ENCODE data around the gene TLR9. TPM values are rescaled to one million over a fixed set of nuclear protein-coding genes. Genes with fewer than 3 reads are reported as not detected.
"Not testable (repeated sequence)": the region's sequence is repeated elsewhere in the genome, so short reads cannot be mapped to it uniquely, and the experiment has no call there.

TLR9 gene, protein sequence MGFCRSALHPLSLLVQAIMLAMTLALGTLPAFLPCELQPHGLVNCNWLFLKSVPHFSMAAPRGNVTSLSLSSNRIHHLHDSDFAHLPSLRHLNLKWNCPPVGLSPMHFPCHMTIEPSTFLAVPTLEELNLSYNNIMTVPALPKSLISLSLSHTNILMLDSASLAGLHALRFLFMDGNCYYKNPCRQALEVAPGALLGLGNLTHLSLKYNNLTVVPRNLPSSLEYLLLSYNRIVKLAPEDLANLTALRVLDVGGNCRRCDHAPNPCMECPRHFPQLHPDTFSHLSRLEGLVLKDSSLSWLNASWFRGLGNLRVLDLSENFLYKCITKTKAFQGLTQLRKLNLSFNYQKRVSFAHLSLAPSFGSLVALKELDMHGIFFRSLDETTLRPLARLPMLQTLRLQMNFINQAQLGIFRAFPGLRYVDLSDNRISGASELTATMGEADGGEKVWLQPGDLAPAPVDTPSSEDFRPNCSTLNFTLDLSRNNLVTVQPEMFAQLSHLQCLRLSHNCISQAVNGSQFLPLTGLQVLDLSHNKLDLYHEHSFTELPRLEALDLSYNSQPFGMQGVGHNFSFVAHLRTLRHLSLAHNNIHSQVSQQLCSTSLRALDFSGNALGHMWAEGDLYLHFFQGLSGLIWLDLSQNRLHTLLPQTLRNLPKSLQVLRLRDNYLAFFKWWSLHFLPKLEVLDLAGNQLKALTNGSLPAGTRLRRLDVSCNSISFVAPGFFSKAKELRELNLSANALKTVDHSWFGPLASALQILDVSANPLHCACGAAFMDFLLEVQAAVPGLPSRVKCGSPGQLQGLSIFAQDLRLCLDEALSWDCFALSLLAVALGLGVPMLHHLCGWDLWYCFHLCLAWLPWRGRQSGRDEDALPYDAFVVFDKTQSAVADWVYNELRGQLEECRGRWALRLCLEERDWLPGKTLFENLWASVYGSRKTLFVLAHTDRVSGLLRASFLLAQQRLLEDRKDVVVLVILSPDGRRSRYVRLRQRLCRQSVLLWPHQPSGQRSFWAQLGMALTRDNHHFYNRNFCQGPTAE
- total RNA-seq (2014; rRNA removed; shearing (Covaris generic)), result not detected in 2 replicates
- polyA plus RNA-seq (2015; cell fraction: cytosol; rRNA removed), result not detected in 2 replicates
- polyA plus RNA-seq (2015; cell fraction: nucleus; rRNA removed), result not detected in 2 replicates

DNA sequence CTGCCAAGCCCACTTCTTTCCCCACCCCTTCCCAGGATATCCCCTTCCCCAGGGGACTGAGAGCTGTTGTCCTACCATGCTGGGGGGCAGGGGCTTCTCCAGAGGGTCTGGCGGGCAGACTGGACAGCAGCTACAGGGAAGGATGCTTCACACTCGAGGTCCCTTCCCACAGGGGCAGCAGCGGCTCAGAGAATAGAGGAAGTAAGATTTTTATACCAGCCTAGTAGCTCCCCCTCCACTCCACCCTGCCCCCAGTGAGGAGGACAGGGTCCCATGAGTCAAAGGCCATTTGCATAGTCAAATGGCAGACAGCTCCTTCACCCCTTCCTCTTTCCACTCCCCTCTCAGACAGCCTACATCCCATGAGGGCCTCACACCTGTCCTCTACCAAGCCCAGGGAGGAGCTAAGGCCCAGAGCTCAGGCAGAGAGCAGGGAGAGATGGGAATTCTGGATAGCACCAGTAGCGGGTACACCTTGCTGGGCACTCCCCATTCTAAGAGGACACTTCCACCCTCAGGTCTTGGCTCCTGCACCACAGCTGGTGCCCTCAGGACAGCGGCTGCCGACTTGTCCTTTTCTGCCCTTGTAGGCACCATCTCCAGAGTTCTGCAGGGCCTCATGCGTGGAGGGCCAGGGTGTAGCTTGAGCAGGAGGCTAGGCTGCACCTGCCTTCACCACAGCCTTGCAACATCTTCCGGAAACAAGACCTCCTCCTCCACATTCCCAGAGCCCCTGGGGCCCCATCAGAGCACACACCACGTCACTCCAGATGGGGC is at the start of gene TLR9:
TSS of gene TLR9 (minus strand) at position 194 of the 777 bp plus-strand sequence. CDS start at position 78, 116 bp downstream.
- in situ Hi-C loops (cut with HindIII; ENCODE audit: low pct_unique_long_range_greater_than_20kb, low sequenced_read_pairs), result no loop called here
- DNase-seq (ENCODE audit: low read depth, low spot score), result no peak

DNA sequence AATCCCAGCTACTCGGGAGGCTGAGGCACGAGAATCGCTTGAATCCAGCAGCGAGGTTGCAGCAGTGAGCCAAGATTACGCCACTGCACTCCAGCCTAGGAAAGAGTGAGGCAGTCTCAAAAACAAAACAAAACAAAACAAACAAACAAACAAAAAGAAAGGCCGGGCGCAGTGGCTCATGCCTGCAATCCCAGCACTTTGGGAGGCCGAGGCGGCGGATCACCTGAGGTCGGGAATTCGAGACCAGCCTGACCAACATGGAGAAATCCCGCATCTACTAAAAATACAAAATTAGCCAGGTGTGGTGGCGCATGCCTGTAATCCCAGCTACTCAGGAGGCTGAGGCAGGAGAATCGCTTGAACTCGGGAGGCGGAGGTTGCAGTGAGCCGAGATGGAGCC is 49.3 kb upstream of the TLR9 start:
- in situ Hi-C loops (cut with HindIII; ENCODE audit: low pct_unique_long_range_greater_than_20kb, low sequenced_read_pairs), result not testable (repeated sequence)

DNA sequence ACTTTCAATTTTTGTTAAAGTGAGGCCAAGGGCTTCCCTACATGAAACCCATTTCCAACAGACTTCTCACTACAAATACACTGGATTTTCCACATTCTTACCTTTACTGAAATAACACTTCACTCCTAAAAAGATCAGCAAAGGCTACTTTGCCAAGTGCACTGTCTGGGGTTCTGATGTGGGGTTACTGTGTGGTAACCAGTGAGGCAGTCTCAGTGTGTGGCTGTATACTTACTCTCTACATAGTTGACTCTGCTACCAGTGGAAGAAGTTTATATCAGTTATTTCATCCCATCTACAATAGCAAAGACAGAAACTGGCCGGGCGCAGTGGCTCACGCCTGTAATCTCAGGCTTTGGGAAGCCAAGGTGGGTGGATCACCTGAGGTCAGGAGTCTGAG is 47.4 kb upstream of the TLR9 start:
- DNase-seq (ENCODE audit: low read depth, low spot score), result no peak
- in situ Hi-C loops (cut with HindIII; ENCODE audit: low pct_unique_long_range_greater_than_20kb, low sequenced_read_pairs), result no loop called here

More for the DNA sequence above, 49.3 kb upstream of the TLR9 start:
- not testable (repeated sequence) for DNase-seq (ENCODE audit: low read depth, low spot score)

DNA sequence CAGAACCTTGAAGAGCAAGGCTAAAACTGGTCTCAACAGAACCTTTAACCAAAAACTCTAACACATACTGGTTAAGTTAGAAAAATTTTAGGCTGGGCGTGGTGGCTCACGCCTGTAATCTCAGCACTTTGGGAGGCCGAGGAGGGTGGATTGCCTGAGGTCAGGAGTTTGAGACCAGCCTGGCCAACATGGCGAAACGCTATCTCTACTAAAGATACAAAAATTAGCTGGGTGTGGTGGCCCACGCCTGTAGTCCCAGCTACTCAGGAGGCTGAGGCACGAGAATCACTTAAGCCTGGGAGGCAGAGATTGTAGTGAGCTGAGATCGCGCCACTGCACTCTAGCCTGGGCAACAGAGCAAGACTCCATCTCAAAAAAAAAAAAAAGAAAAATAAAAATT is 46.7 kb upstream of the TLR9 start:
- in situ Hi-C loops (cut with HindIII; ENCODE audit: low pct_unique_long_range_greater_than_20kb, low sequenced_read_pairs), result not testable (repeated sequence)

DNA sequence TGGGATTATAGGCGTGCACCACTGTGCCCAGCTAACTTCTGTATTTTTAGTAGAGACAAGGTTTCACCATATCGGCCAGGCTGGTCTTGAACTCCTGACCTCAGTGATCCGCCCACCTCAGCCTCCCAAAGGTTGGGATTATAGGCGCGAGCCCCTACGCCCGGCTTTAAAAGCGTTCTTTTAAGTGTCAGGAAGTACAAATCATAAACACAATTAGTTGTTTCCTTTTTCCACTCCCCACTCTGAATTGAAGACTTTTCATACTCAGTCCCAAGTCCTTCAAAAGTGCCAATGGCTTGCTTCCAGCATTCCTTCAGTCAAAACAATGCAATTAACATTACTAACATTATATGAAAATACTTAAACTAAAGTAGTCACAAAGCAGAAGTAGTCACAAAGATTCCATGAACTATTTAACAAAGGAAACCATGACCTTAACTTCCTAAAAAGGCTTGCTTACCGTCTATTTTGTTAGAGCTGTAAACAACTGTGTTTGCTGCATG is 44.9 kb upstream of the TLR9 start:
- in situ Hi-C loops (cut with HindIII; ENCODE audit: low pct_unique_long_range_greater_than_20kb, low sequenced_read_pairs), result no loop called here
- no peak for DNase-seq (ENCODE audit: low read depth, low spot score)

More for the DNA sequence above, 46.7 kb upstream of the TLR9 start:
- not testable (repeated sequence) for DNase-seq (ENCODE audit: low read depth, low spot score)

DNA sequence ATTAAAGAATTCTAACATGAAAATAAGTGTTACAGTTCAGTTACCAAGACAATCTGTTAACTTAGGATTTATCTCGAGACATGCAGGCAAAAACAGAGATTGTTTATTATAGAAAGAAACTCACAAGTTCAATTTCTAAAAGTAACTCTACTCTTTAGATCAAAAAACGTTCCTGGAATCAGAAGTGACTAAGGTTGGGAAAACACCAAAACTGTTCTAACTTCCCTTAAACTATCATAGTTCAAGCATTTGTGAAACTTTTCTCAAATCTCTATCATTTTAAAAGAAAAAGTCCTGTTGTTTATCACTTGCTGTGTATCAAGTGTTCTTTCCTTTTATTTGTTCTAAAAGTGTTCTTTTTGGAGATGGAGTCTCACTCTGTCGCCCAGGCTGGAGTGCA is 44.3 kb upstream of the TLR9 start:
- no peak for DNase-seq (ENCODE audit: low read depth, low spot score)
- in situ Hi-C loops (cut with HindIII; ENCODE audit: low pct_unique_long_range_greater_than_20kb, low sequenced_read_pairs), result no loop called here

DNA sequence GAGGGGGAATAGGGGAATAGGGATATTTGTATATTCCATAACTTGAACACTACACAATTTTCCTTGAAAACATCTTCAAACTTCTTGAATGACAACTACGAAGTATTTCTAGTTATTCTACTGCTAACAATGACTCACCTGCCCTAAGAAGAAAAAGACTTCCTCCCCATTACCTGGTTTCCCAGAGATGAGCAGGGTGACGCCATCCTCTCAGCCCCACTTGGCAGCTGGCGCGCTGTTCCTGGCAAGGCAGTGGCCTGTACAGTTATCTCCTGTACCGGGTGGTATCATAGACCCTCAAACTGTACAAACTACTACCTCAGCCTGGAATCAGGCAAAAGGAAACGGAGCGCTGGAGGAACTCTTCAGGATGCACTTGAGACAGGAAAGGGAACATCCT is 42.6 kb upstream of the TLR9 start:
- DNase-seq (ENCODE audit: low read depth, low spot score), result no peak
- in situ Hi-C loops (cut with HindIII; ENCODE audit: low pct_unique_long_range_greater_than_20kb, low sequenced_read_pairs), result no loop called here

DNA sequence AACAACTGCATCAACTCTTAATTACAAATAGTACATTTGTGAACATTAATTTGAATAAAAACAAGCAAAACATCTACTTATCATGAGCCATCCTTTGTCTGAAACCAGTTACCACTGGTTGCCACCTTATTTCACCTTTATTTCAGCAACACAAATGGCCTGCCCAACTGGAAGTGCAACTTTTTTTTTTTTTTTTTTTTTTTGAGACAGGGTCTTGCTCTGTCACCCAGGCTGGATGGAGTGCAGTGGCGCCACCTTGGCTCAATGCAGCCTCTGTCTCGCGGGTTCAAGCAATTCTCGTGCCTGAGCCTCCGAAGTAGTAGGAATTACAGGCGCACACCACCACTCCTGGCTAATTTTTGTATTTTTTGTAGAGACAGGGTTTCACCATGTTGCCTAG is 39.9 kb upstream of the TLR9 start:
- in situ Hi-C loops (cut with HindIII; ENCODE audit: low pct_unique_long_range_greater_than_20kb, low sequenced_read_pairs), result no loop called here
- no peak for DNase-seq (ENCODE audit: low read depth, low spot score)

DNA sequence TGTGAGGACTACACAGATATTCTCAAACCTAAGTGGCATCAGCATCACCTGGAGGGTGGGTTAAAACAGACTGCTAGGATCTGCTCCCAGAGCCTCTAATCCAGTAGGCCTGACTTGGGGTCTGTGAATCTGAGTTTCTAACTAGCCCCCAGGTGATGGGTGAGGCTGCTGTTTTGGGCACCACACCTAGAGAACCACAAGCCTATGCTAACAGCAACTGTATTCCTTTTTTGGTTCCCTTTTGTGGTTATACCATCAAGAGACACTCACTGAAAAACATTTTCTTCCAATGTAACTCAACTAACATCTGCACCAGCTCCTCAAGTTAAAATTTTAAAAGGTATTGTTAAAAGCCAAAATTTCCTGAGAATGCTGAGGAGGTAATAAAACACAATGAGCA is 37.0 kb upstream of the TLR9 start:
- DNase-seq (ENCODE audit: low read depth, low spot score), result no peak
- in situ Hi-C loops (cut with HindIII; ENCODE audit: low pct_unique_long_range_greater_than_20kb, low sequenced_read_pairs), result no loop called here

DNA sequence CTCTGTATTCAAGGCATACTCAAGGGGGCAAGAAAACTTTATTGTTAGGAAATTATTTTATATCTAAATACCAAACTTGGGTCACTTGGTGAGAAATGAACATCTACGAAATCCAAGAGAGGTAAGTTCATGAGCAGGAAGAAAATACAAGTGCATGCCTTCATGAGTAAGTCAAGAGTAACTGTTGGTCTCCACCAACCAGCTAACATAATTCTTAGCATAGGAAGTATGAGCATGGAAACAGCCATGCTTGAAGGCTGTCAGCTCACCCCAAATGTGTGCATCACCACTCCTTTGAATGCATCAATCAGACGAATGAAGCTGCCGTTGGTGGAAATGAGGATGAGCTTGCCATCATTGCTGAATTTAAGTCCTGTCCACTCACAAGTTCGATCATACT is 34.0 kb upstream of the TLR9 start:
- no peak for DNase-seq (ENCODE audit: low read depth, low spot score)
- in situ Hi-C loops (cut with HindIII; ENCODE audit: low pct_unique_long_range_greater_than_20kb, low sequenced_read_pairs), result no loop called here

DNA sequence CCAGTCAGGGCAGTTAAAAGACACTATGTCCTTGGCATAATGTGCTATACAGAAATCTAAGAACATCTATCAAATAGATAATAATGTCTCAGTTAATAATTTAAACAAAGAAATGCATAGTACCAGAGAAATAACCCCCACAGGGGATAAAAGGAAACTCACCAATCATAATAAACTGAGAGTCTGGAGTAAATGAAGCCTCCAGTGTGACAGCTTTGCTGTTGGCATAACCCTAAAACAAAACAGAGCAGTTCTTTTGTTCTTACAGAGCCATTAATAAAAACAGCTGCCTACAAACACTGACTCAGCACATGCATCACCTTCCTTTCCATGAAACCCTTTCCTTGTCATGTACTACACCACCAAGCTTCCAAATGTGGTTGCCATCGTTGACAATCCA is 33.6 kb upstream of the TLR9 start:
- in situ Hi-C loops (cut with HindIII; ENCODE audit: low pct_unique_long_range_greater_than_20kb, low sequenced_read_pairs), result no loop called here

DNA sequence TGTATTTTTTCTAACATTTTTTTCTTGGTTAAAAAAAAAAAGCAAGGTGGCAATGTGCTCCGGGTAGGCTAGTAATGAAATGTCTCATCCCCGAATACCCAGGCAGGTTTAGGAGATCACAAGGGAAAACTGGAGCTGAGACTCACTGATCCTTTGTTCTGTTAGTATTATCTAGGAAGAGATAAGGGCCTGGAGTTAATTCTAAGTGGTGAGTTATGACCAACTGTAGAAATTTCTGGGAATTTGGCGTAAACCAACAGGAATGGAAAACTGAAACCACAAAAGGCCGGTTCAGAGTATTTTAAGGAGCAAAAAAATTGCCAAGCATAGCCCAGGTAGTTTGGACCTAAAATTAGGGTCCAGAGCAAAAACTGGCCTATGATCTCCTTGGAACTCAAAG is 32.5 kb upstream of the TLR9 start:
- in situ Hi-C loops (cut with HindIII; ENCODE audit: low pct_unique_long_range_greater_than_20kb, low sequenced_read_pairs), result no loop called here
- DNase-seq (ENCODE audit: low read depth, low spot score), result no peak

More for the DNA sequence above, 33.6 kb upstream of the TLR9 start:
- DNase-seq (ENCODE audit: low read depth, low spot score), result no peak

DNA sequence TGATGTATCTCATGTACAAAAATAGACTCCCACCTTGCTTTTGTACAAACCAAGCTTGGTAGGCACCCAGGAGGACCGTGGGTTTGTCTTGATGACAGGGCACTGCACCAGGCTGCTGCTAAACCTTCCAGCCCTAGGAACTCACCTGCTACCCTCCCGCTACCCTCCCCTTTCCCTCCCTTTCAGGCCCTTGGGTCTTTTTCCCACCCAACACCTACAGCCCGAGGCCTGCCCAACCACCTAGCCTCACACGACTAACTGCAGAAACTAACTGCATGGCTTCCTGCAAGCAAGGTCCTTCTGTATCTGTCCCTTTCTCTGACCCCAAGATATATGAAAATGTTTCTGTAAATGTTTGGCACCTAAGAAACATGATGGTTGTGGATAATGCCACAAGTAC is 31.2 kb upstream of the TLR9 start:
- in situ Hi-C loops (cut with HindIII; ENCODE audit: low pct_unique_long_range_greater_than_20kb, low sequenced_read_pairs), result no loop called here
- DNase-seq (ENCODE audit: low read depth, low spot score), result no peak

DNA sequence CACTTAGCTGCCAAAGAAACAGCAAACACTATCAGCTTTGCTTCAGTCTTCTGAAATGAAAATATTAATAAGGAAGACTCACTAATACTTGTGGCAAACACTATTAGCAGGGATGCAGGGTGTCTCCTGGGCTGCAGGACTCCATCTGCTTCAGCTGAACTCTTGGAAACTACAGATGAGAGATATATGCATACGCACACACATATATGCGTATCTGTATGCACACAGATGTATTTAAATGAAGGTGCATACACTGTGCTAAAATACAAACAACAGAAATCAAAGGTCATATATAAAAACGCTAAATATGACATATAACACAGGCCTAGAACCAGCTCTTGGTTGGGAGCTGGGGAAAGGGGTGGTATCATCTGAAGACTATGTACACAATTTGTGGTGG is 30.7 kb upstream of the TLR9 start:
- no peak for DNase-seq (ENCODE audit: low read depth, low spot score)
- in situ Hi-C loops (cut with HindIII; ENCODE audit: low pct_unique_long_range_greater_than_20kb, low sequenced_read_pairs), result no loop called here

DNA sequence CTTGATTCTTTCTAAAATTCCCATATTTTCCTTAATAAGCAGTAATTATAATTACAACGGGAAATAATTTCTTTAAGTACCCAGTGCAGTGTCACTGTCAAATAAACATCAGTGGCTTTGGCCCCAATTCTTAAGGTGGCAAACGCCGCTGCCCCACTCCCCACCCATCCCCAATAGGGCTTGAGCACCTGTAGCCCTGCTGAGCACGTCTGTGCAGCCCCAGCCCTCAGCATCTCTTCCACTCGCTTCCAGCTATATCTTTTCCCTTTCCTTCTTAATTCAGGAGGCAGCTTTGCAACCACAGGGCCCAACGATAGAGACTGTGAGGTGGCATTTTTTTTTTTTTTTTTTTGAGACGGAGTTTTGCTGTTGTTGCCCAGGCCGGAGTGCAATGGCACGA is 29.2 kb upstream of the TLR9 start:
- in situ Hi-C loops (cut with HindIII; ENCODE audit: low pct_unique_long_range_greater_than_20kb, low sequenced_read_pairs), result no loop called here
- no peak for DNase-seq (ENCODE audit: low read depth, low spot score)

DNA sequence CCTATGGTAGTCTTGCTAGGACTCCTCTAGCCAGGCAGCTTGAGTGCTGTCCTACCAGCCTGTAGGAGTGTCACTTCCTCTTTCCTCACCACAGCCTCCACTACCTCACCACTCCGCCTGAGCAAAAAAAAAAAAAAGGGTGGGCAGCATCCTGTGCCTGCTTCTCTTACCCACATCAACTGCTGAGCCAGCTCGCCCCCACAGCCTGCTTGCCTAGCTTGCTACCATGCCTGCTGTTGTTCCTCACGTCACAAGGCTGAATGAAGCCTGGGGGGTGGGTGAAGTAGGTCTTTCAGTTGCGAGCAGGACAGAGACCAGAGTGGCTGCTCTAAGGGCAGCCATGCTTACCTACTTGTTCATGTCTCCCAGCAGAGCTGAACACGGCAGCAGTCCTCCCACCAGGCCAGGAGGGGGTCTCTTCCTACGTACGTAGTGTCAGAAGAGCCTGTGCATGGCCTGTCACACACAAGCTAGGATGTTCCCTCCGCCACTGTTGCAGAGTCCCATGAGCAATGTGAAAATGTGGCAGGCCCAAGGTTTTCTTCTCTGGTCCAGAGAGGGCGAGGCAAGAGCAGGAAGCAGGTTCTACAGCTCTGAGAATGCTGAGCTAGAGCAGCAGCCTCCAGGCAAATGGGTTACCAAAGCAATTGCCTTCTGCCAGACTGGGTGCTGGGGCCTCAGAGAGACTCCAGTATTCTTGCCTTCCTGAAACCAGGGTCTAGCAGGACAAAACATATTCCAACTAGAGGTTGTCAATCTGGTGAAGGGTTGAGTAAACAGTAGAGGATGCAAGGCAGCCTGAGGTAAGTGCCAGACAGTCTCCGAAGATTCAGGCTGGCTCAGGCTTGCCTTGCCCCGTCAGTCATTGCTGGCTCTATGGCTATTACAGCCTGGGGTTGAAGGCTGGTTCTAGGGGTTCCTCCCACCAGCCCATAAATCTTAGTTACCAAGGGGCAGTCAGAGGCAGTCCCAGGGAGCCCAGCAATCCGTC is 28.2 kb upstream of the TLR9 start:
- DNase-seq (ENCODE audit: low read depth, low spot score), result no peak
- in situ Hi-C loops (cut with HindIII; ENCODE audit: low pct_unique_long_range_greater_than_20kb, low sequenced_read_pairs), result no loop called here

All from SK-MEL-5 (cell line).